Esophagus squamous epithelium (tissue), 5 donors: ENCODE data around the gene LRRC47. TPM values are rescaled to one million over a fixed set of nuclear protein-coding genes. Genes with fewer than 3 reads are reported as not detected.

Source experiments
- DNase-seq: peaks from one replicate; lab custom pipeline; 2025; lab: John Stamatoyannopoulos, UW
- H3K27ac ChIP-seq, 4 donors: fragments of 200-600 bp; sonication (generic); one replicate each; pipeline ENCODE4 v1.5.1; 2016 to 2019; ENCODE audit warnings: mild to moderate bottlenecking in 1 of 4
- H3K27me3 ChIP-seq, 4 donors: fragments of 200-600 bp; sonication (generic); 1 replicate in 3 of 4; 2 replicates in 1 of 4; pipeline versions ENCODE4 v1.5.1 to v1.6.0; 2017 to 2021; ENCODE audit warnings: antibody characterized with exemption in 1 of 4
- H3K36me3 ChIP-seq, 3 donors: fragments of 200-600 bp; sonication (generic); one replicate each; pipeline ENCODE4 v1.5.1; 2016 to 2019
- H3K4me1 ChIP-seq, 3 donors: fragments of 200-600 bp; sonication (generic); one replicate each; pipeline ENCODE4 v1.5.1; 2017 to 2019
- H3K4me3 ChIP-seq, 4 donors: fragments of 200-600 bp; sonication (generic); 1 replicate in 3 of 4; 2 replicates in 1 of 4; pipeline ENCODE4 v1.5.1; 2016 to 2019; ENCODE audit warnings: mild to moderate bottlenecking in 2 of 4, moderate library complexity in 1 of 4
- H3K9me3 ChIP-seq, 3 donors: fragments of 200-600 bp; sonication (generic); one replicate each; pipeline ENCODE4 v1.5.1; 2016 to 2019
- CTCF ChIP-seq, 6 experiments: fragments of 450-650 bp in 4 of 6; fragments of 200-600 bp in 2 of 6; sonication (generic) in 2 of 6; IDR thresholded peaks; one replicate each; pipeline ENCODE4 v1.5.1; 2016 to 2019; ENCODE audit warnings: antibody characterized with exemption in 6 of 6, mild to moderate bottlenecking in 4 of 6, moderate library complexity in 4 of 6
- POLR2A ChIP-seq, 4 donors: fragments of 450-650 bp; IDR thresholded peaks; one replicate each; pipeline ENCODE4 v1.6.1; 2017; ENCODE audit warnings: antibody characterized with exemption in 4 of 4, mild to moderate bottlenecking in 4 of 4, moderate library complexity in 3 of 4
- WGBS, 2 donors: methylation state at CpG; one replicate each; pipeline ENCODE4 v1.1.5; 2018; 5-methylcytosine and 5-hydroxymethylcytosine counted together
- intact Hi-C: fragments of 100-400 bp; cut with DNase I; formaldehyde crosslinking; loops from one replicate; pipeline ENCODE4 v1.15.0; 2022
- total RNA-seq, 4 donors: library from RNA; depleted of rRNA; stranded (reverse); fragments of >200 nt; gene quantifications; one replicate each; pipeline ENCODE4 v1.1.0, GENCODE V29; 2016
- donor health status: DM: yes; HTN: yes; CAD: no.

LRRC47 gene
- total RNA-seq, 4 donors from 2014 or later, result 23.5 to 32.6 (median 25.5) TPM

GRCh38 chr1:3738943-3739342, 57.4 kb downstream of the LRRC47 start:
- no peaks in the 10 kb centered on the region for H3K9me3 ChIP-seq
- H3K36me3 ChIP-seq, result peaks cover 4 to 91% (median 14%) of the 10 kb centered on the region in 3 donors
- no peak for DNase-seq
- H3K27me3 ChIP-seq, result no peaks in the 10 kb centered on the region
- H3K4me3 ChIP-seq, result no peak overlapping the region
- peaks cover 0 to 8% (median 0%) of the 10 kb centered on the region in 3 donors for H3K4me1 ChIP-seq
- intact Hi-C loops, result no loop called here
- 91 to 93% methylated on average over 6 to 9 of the region's 12 CpGs for WGBS, 2 donors
- TF ChIP-seq CTCF (IDR thresholded peaks at IDR 0.05), result no peak
- TF ChIP-seq POLR2A (IDR thresholded peaks at IDR 0.05), result no peak
- no peak overlapping the region for H3K27ac ChIP-seq

GRCh38 chr1:3736708-3737107, 59.6 kb downstream of the LRRC47 start:
- DNase-seq, result no peak
- WGBS, 2 donors, result 74 to 94% methylated on average over 3 to 5 of the region's 14 CpGs
- no peaks in the 10 kb centered on the region for H3K4me1 ChIP-seq
- peaks cover 0 to 15% (median 0%) of the 10 kb centered on the region in 4 donors for H3K27me3 ChIP-seq
- H3K9me3 ChIP-seq, result no peaks in the 10 kb centered on the region
- no peak overlapping the region for H3K4me3 ChIP-seq
- H3K36me3 ChIP-seq, result peaks cover 0 to 77% (median 3%) of the 10 kb centered on the region in 3 donors
- TF ChIP-seq POLR2A (IDR thresholded peaks at IDR 0.05), result no peak
- no peak for TF ChIP-seq CTCF (IDR thresholded peaks at IDR 0.05)
- intact Hi-C loops, result no loop called here
- no peak overlapping the region for H3K27ac ChIP-seq

GRCh38 chr1:3736131-3736561, 60.2 kb downstream of the LRRC47 start:
- TF ChIP-seq POLR2A (IDR thresholded peaks at IDR 0.05) (no peak), CTCF (IDR thresholded peaks at IDR 0.05) (no peak)
- Histone ChIP-seq H3K27me3 (peaks cover 0 to 21% (median 0%) of the 10 kb centered on the region in 4 donors), H3K4me1 (no peaks in the 10 kb centered on the region), H3K4me3 (no peak overlapping the region), H3K9me3 (no peaks in the 10 kb centered on the region), H3K36me3 (peaks cover 0 to 71% (median 3%) of the 10 kb centered on the region in 3 donors), H3K27ac (no peak overlapping the region)
- 64 to 78% methylated on average over 4 to 5 of the region's 13 CpGs for WGBS, 2 donors
- DNase-seq, result no peak
- intact Hi-C loops, result no loop called here

- Histone ChIP-seq H3K36me3 (peaks cover 0 to 67% (median 3%) of the 10 kb centered on the region in 3 donors), H3K9me3 (no peaks in the 10 kb centered on the region), H3K4me1 (no peaks in the 10 kb centered on the region), H3K27me3 (peaks cover 0 to 26% (median 0%) of the 10 kb centered on the region in 4 donors), H3K27ac (no peak overlapping the region), H3K4me3 (no peak overlapping the region)
- 73 to 81% methylated on average over 9 to 13 of the region's 13 CpGs for WGBS, 2 donors
- TF ChIP-seq POLR2A (IDR thresholded peaks at IDR 0.05) (no peak), CTCF (IDR thresholded peaks at IDR 0.05) (no peak)
- intact Hi-C loops, result no loop called here
- DNase-seq, result no peak
These were observed 60.6 kb downstream of the LRRC47 start for GRCh38 chr1:3735688-3736087.

- Histone ChIP-seq H3K9me3 (no peaks in the 10 kb centered on the region), H3K4me1 (no peaks in the 10 kb centered on the region), H3K27ac (no peak overlapping the region), H3K4me3 (no peak overlapping the region), H3K27me3 (peaks cover 0 to 30% (median 0%) of the 10 kb centered on the region in 4 donors), H3K36me3 (peaks cover 0 to 61% (median 3%) of the 10 kb centered on the region in 3 donors)
- intact Hi-C loops, result no loop called here
- whole genome bisulfite sequencing, 2 donors, result 59 to 76% methylated on average over 5 to 7 of the region's 12 CpGs
- no peak for TF ChIP-seq POLR2A (IDR thresholded peaks at IDR 0.05)
- no peak for DNase-seq
These were observed 61.1 kb downstream of the LRRC47 start for GRCh38 chr1:3735027-3735681.
